HCT116 (cell line): ENCODE measurements around the gene ZNF436. TPM values are rescaled to one million over a fixed set of nuclear protein-coding genes. Genes with fewer than 3 reads are reported as not detected.

ENCODE experiments used
- ATAC-seq: fragments of 200-7000 bp; cut with Tn5 transposase; 2 replicates; pipeline ENCODE4 v1.9.1; 2020; ENCODE audit warnings: mild to moderate bottlenecking, moderate library complexity
- BruUV-seq: library from RNA; stranded (reverse); fragments of 400-500 nt; replicated peaks from 2 replicates; lab custom pipeline; 2021; lab: Mats Ljungman, UMichigan
- CTCF ChIA-PET: fragments of 300-600 bp; sonication (Branson Sonifier 250); formaldehyde crosslinking; loops from one replicate; lab custom pipeline; 2021; ENCODE audit warnings: antibody characterized with exemption; lab: Charles Lee
- POLR2A ChIA-PET: fragments of 300-600, 350-600 bp; sonication (Branson Sonifier 250); formaldehyde crosslinking; loops from one replicate; lab custom pipeline; 2021; ENCODE audit warnings: antibody characterized with exemption; lab: Charles Lee
- RAD21 ChIA-PET, 2 experiments: fragments of 300-600 bp; sonication (Branson Sonifier 250); formaldehyde crosslinking; loops; one replicate each; lab custom pipeline; 2023; ENCODE audit warnings: low total read pairs in 2 of 2; ENCODE audit not compliant: uncharacterized antibody in 2 of 2, unreplicated experiment in 2 of 2, low non-redundant PET in 1 of 2; lab: Charles Lee
- DNase-seq: peaks from one replicate; pipeline ENCODE4 v3.0.0-alpha.2; 2010; ENCODE audit warnings: low read depth, low spot score
- H2AFZ ChIP-seq: fragments of 200-600 bp; shearing (Covaris generic), sonication (generic); 2 replicates; pipeline ENCODE4 v1.6.1; 2017; ENCODE audit warnings: low read depth, mixed run types, mixed read lengths, antibody characterized with exemption, low read length; ENCODE audit not compliant: poor library complexity, severe bottlenecking
- H3K27ac ChIP-seq: 2 replicates; pipeline ENCODE4 v1.5.1; 2012; ENCODE audit warnings: low read depth, low read length
- H3K27me3 ChIP-seq: fragments of 200-600 bp; sonication (generic); 2 replicates; pipeline ENCODE4 v1.6.1; 2016; ENCODE audit warnings: mixed run types, low read length, mixed read lengths; ENCODE audit not compliant: insufficient read depth
- H3K36me3 ChIP-seq, 2 experiments: fragments of 200-500 bp in 1 of 2; fragments of 200-600 bp in 1 of 2; sonication (Bioruptor generic) in 1 of 2; sonication (generic) in 1 of 2; 2 replicates each; pipeline versions ENCODE4 v1.5.1 to v1.6.1; 2014 to 2016; ENCODE audit warnings: low read length in 2 of 2, inconsistent platforms in 1 of 2, mixed read lengths in 1 of 2, mixed run types in 1 of 2; ENCODE audit not compliant: insufficient read depth in 2 of 2, control insufficient read depth in 1 of 2
- H3K4me1 ChIP-seq, 2 experiments: fragments of 200-600 bp in 1 of 2; sonication (generic) in 1 of 2; 2 replicates each; pipeline versions ENCODE4 v1.5.1 to v1.6.1; 2012 to 2017; ENCODE audit warnings: low read length in 2 of 2, inconsistent platforms in 1 of 2, mild to moderate bottlenecking in 1 of 2, mixed read lengths in 1 of 2, mixed run types in 1 of 2, moderate library complexity in 1 of 2; ENCODE audit not compliant: insufficient read depth in 2 of 2, control insufficient read depth in 1 of 2
- H3K4me2 ChIP-seq: fragments of 200-600 bp; sonication (generic); 2 replicates; pipeline ENCODE4 v1.6.1; 2017; ENCODE audit warnings: mixed run types, low read length, mixed read lengths
- H3K4me3 ChIP-seq, 2 experiments: fragments of 200-600 bp in 1 of 2; sonication (generic) in 1 of 2; replicated peaks in 1 of 2; 2 replicates each; pipeline ENCODE4 v1.5.1; 2011 to 2016; ENCODE audit warnings: low read length in 2 of 2, control low read depth in 1 of 2, low read depth in 1 of 2, mild to moderate bottlenecking in 1 of 2, mixed read lengths in 1 of 2, mixed run types in 1 of 2
- H3K79me2 ChIP-seq: fragments of 200-600 bp; sonication (generic); 2 replicates; pipeline ENCODE4 v1.6.1; 2017; ENCODE audit warnings: mild to moderate bottlenecking, mixed run types, low read length, moderate library complexity, mixed read lengths; ENCODE audit not compliant: insufficient read depth
- H3K9ac ChIP-seq: fragments of 200-600 bp; sonication (generic); 2 replicates; pipeline ENCODE4 v1.6.1; 2016; ENCODE audit warnings: low read length, mixed read lengths
- H3K9me2 ChIP-seq: fragments of 200-600 bp; sonication (generic), shearing (Covaris generic); 2 replicates; pipeline ENCODE4 v1.6.1; 2017; ENCODE audit warnings: mixed run types, mild to moderate bottlenecking, moderate library complexity; ENCODE audit not compliant: insufficient read depth
- H3K9me3 ChIP-seq, 2 experiments: fragments of 200-500 bp in 1 of 2; fragments of 200-600 bp in 1 of 2; sonication (Bioruptor generic) in 1 of 2; sonication (generic) in 1 of 2; 2 replicates each; pipeline ENCODE4 v1.6.1; 2014 to 2017; ENCODE audit warnings: low read length in 2 of 2, mixed read lengths in 2 of 2, inconsistent platforms in 1 of 2, low read depth in 1 of 2, mild to moderate bottlenecking in 1 of 2, mixed run types in 1 of 2, moderate library complexity in 1 of 2; ENCODE audit not compliant: control insufficient read depth in 1 of 2, insufficient read depth in 1 of 2
- H4K20me1 ChIP-seq: fragments of 200-600 bp; sonication (generic), shearing (Covaris generic); 2 replicates; pipeline ENCODE4 v1.6.1; 2017; ENCODE audit warnings: mixed run types, mild to moderate bottlenecking, moderate library complexity; ENCODE audit not compliant: insufficient read depth
- ATF3 ChIP-seq: IDR thresholded peaks from 2 replicates; pipeline ENCODE4 v1.6.1; 2012
- CEBPB ChIP-seq: IDR thresholded peaks from 2 replicates; pipeline ENCODE4 v1.6.1; 2012; ENCODE audit warnings: low read depth
- EGR1 ChIP-seq: IDR thresholded peaks from 2 replicates; pipeline ENCODE4 v1.6.1; 2012; ENCODE audit warnings: low read depth
- ELF1 ChIP-seq: IDR thresholded peaks from 2 replicates; pipeline ENCODE4 v1.6.1; 2012; ENCODE audit warnings: low read depth, borderline replicate concordance
- EZH2 ChIP-seq: fragments of 200-600 bp; sonication (generic); IDR thresholded peaks from 2 replicates; pipeline ENCODE4 v1.6.1; 2017; ENCODE audit warnings: antibody characterized with exemption, mixed run types
- JUND ChIP-seq: IDR thresholded peaks from 2 replicates; pipeline ENCODE4 v1.6.1; 2012
- MAX ChIP-seq: IDR thresholded peaks from 2 replicates; pipeline ENCODE4 v1.6.1; 2012
- POLR2A ChIP-seq: IDR thresholded peaks from 2 replicates; pipeline ENCODE4 v1.7.0; 2011; ENCODE audit warnings: borderline replicate concordance; ENCODE audit not compliant: insufficient read depth, insufficient read length; ENCODE audit errors: extremely low read depth
- POLR2AphosphoS5 ChIP-seq: IDR thresholded peaks from 2 replicates; pipeline ENCODE4 v1.6.1; 2011; ENCODE audit warnings: mild to moderate bottlenecking, low read depth, low read length, moderate library complexity
- RAD21 ChIP-seq: IDR thresholded peaks from 2 replicates; pipeline ENCODE4 v1.6.1; 2012; ENCODE audit warnings: low read depth, mild to moderate bottlenecking
- REST ChIP-seq: IDR thresholded peaks from 2 replicates; pipeline ENCODE4 v1.6.1; 2012; ENCODE audit warnings: low read depth
- SIN3A ChIP-seq: IDR thresholded peaks from 2 replicates; pipeline ENCODE4 v1.6.1; 2012; ENCODE audit warnings: low read depth
- SP1 ChIP-seq: IDR thresholded peaks from 2 replicates; pipeline ENCODE4 v1.6.1; 2012; ENCODE audit warnings: low read depth
- SRF ChIP-seq: IDR thresholded peaks from 2 replicates; pipeline ENCODE4 v1.6.1; 2012; ENCODE audit warnings: low read depth
- TCF7L2 ChIP-seq: IDR thresholded peaks from 2 replicates; pipeline ENCODE4 v1.7.0; 2011; ENCODE audit warnings: borderline replicate concordance, inconsistent platforms; ENCODE audit not compliant: insufficient read depth, insufficient read length; ENCODE audit errors: extremely low read depth
- YY1 ChIP-seq: IDR thresholded peaks from 2 replicates; pipeline ENCODE4 v1.6.1; 2011; ENCODE audit warnings: low read length, low read depth, moderate library complexity, mild to moderate bottlenecking; ENCODE audit not compliant: insufficient replicate concordance; ENCODE audit errors: extremely low read depth
- ZBTB33 ChIP-seq: IDR thresholded peaks from 2 replicates; pipeline ENCODE4 v1.6.1; 2011; ENCODE audit warnings: mild to moderate bottlenecking, low read length, moderate library complexity; ENCODE audit not compliant: insufficient replicate concordance; ENCODE audit errors: extremely low read depth
- ZFX ChIP-seq: fragments of 450-650 bp; IDR thresholded peaks from 2 replicates; pipeline ENCODE4 v1.6.1; 2017
- ZNF274 ChIP-seq: fragments of 200-500 bp; sonication (Bioruptor generic); IDR thresholded peaks from 2 replicates; pipeline ENCODE4 v1.6.1; 2014; ENCODE audit warnings: mild to moderate bottlenecking, low read depth, low read length, inconsistent platforms
- intact Hi-C: fragments of 100-400 bp; cut with micrococcal nuclease; formaldehyde crosslinking; loops from 2 replicates; pipeline ENCODE4 v1.10.0; 2022
- total RNA-seq: library from RNA; stranded (reverse); gene quantifications from one replicate; pipeline ENCODE4 v1.2.1, GENCODE V29; 2021; ENCODE audit not compliant: unreplicated experiment

Gene ZNF436
- total RNA-seq, 1 experiment from 2014 or later = 8.1 TPM

GRCh38 chr1:23370330-23370708 is 683 bp upstream of the ZNF436 start:
- intact Hi-C loops = no loop called here
- H4K20me1 ChIP-seq = no peaks in the 10 kb centered on the region
- DNase-seq (no peak), ATAC-seq (no peak)
- peaks cover 16% of the 10 kb centered on the region for H3K79me2 ChIP-seq
- H3K9ac ChIP-seq = peak overlapping the region; percentile 92
- no peaks in the 10 kb centered on the region for H3K27me3 ChIP-seq
- H3K4me1 ChIP-seq = peaks cover 23 to 33% of the 10 kb centered on the region in 2 experiments
- no peak for TF ChIP-seq ZNF274
- TF ChIP-seq SRF = no peak
- no peak for TF ChIP-seq JUND
- no peak for TF ChIP-seq RAD21
- TF ChIP-seq EZH2 = no peak
- no peak for TF ChIP-seq REST
- no peak for TF ChIP-seq YY1
- no peak for TF ChIP-seq MAX
- no peak for TF ChIP-seq SP1
- TF ChIP-seq ZBTB33 = no peak
- TF ChIP-seq ZFX = no peak
- TF ChIP-seq POLR2AphosphoS5 = no peak; the same call in 1 of the 2 replicates
- TF ChIP-seq ATF3 = no peak
- no peak for TF ChIP-seq CEBPB
- no peak for TF ChIP-seq SIN3A
- TF ChIP-seq POLR2A = no peak
- no peak for TF ChIP-seq TCF7L2
- TF ChIP-seq ELF1 = no peak
- no peak for TF ChIP-seq EGR1
- H2AFZ ChIP-seq = no peak overlapping the region
- BruUV-seq = no TSS peak
- CTCF ChIA-PET = interaction anchor here (3.3 kb wide), 1 partner anchor 33 kb away, joined by 21 read pairs; no protein-coding TSS in a partner anchor
- POLR2A ChIA-PET = interaction anchor here (1.0 to 1.4 kb wide), 2 partner anchors 26 to 158 kb away, joined by 3 to 5 read pairs; partner anchors contain the start of gene HNRNPR
- H3K9me2 ChIP-seq = no peaks in the 10 kb centered on the region
- no peaks in the 10 kb centered on the region; a peak in 1 of 4 replicates for H3K36me3 ChIP-seq
- peak overlapping the region; percentile 90 for H3K27ac ChIP-seq
- H3K9me3 ChIP-seq = no peaks in the 10 kb centered on the region
- peak overlapping the region; percentile 65 to 69; a peak in 3 of 4 replicates for H3K4me3 ChIP-seq
- RAD21 ChIA-PET = no interaction called here
- peak overlapping the region; percentile 100 for H3K4me2 ChIP-seq
